ENCODE results near the gene LFNG.

The LFNG gene

GRCh38 chr7:2487586-2488271 is 31.8 kb upstream of the LFNG start:
- no peak for DNase-seq

GRCh38 chr7:2488272-2488645 is 31.3 kb upstream of the LFNG start:
- no peak for DNase-seq

GRCh38 chr7:2488681-2489080 is 30.9 kb upstream of the LFNG start:
- no peak for DNase-seq

- DNase-seq: no peak
Observed at GRCh38 chr7:2490181-2490651, 29.4 kb upstream of the LFNG start.

GRCh38 chr7:2492038-2492437 is 27.5 kb upstream of the LFNG start:
- no peak for DNase-seq

GRCh38 chr7:2493205-2494164 is 26.1 kb upstream of the LFNG start:
- DNase-seq: no peak

- DNase-seq: no peak
Observed at GRCh38 chr7:2494191-2495130, 25.1 kb upstream of the LFNG start.

- DNase-seq: no peak
Observed at GRCh38 chr7:2495418-2496299, 23.9 kb upstream of the LFNG start.

- no peak for DNase-seq
Observed at GRCh38 chr7:2496375-2496774, 23.2 kb upstream of the LFNG start.

- DNase-seq: no peak
Observed at GRCh38 chr7:2497065-2497464, 22.5 kb upstream of the LFNG start.

GRCh38 chr7:2497500-2498336 is 21.9 kb upstream of the LFNG start:
- peak; percentile 19 to 33 for DNase-seq

GRCh38 chr7:2498708-2499107 is 20.9 kb upstream of the LFNG start:
- DNase-seq: no peak

- no peak for DNase-seq
Observed at GRCh38 chr7:2499181-2499580, 20.4 kb upstream of the LFNG start.

- DNase-seq: no peak
Observed at GRCh38 chr7:2499719-2500430, 19.7 kb upstream of the LFNG start.

- no peak for DNase-seq
Observed at GRCh38 chr7:2500701-2501100, 18.9 kb upstream of the LFNG start.

GRCh38 chr7:2501947-2502646 is 17.5 kb upstream of the LFNG start:
- no peak for DNase-seq

GRCh38 chr7:2502647-2502966 is 17.0 kb upstream of the LFNG start:
- no peak for DNase-seq

GRCh38 chr7:2503056-2503941 is 16.3 kb upstream of the LFNG start:
- no peak for DNase-seq

All from Kasumi-1 (cell line).